HepG2 (cell line): Measurements from ENCODE around the gene NCF2. TPM values are rescaled to one million over a fixed set of nuclear protein-coding genes. Genes with fewer than 3 reads are reported as not detected.

Experiments used
- BRD4 ChIP-seq: sonication (generic); formaldehyde crosslinking; IDR thresholded peaks from 2 replicates; pipeline ENCODE4 v1.4.0; 2020; ENCODE audit warnings: missing genetic modification reagents
- DR1 ChIP-seq: sonication (generic); formaldehyde crosslinking; IDR thresholded peaks from 2 replicates; pipeline ENCODE4 v1.8.0; 2021; ENCODE audit warnings: mild to moderate bottlenecking, missing genetic modification reagents, inconsistent platforms
- GTF3A ChIP-seq: sonication (generic); formaldehyde crosslinking; conservative IDR thresholded peaks from 2 replicates; pipeline ENCODE4 v1.4.0; 2020; ENCODE audit warnings: mild to moderate bottlenecking, missing genetic modification reagents
- IKZF4 ChIP-seq: sonication (generic); formaldehyde crosslinking; IDR thresholded peaks from 2 replicates; pipeline ENCODE4 v1.5.1; 2020; ENCODE audit warnings: borderline replicate concordance, mild to moderate bottlenecking, low read depth, missing genetic modification reagents; ENCODE audit errors: not compliant biosample characterization
- JDP2 ChIP-seq: sonication (generic); formaldehyde crosslinking; IDR thresholded peaks from 2 replicates; pipeline ENCODE4 v1.8.1; 2022; ENCODE audit warnings: missing genetic modification reagents, borderline replicate concordance
- KLF6 ChIP-seq: IDR thresholded peaks from 2 replicates; pipeline ENCODE4 v1.8.0; 2016; ENCODE audit warnings: missing biosample characterization, missing genetic modification reagents
- MXI1 ChIP-seq: IDR thresholded peaks from 3 replicates; pipeline ENCODE4 v1.6.1; 2012; ENCODE audit warnings: low read depth, low read length, inconsistent platforms, borderline replicate concordance
- NPAS2 ChIP-seq: sonication (generic); formaldehyde crosslinking; IDR thresholded peaks from 2 replicates; pipeline ENCODE4 v1.8.0; 2022; ENCODE audit warnings: mild to moderate bottlenecking, missing genetic modification reagents, borderline replicate concordance
- PHF5A ChIP-seq: IDR thresholded peaks from one replicate; pipeline ENCODE4 v1.6.1; 2018; ENCODE audit warnings: low read depth, missing genetic modification reagents; ENCODE audit not compliant: unreplicated experiment
- TBL1XR1 ChIP-seq: fragments of 150-350 bp; IDR thresholded peaks from 2 replicates; pipeline ENCODE4 v1.6.1; 2014; ENCODE audit warnings: borderline replicate concordance, low read length; ENCODE audit not compliant: partially characterized antibody
- TEAD3 ChIP-seq: optimal IDR thresholded peaks from 2 replicates; pipeline ENCODE3; 2016; ENCODE audit warnings: borderline replicate concordance
- ZNF12 ChIP-seq: sonication (generic); formaldehyde crosslinking; IDR thresholded peaks from 2 replicates; pipeline ENCODE4 v1.5.0; 2020; ENCODE audit warnings: missing genetic modification reagents
- ZNF160 ChIP-seq: sonication (generic); formaldehyde crosslinking; IDR thresholded peaks from 2 replicates; pipeline ENCODE4 v1.8.0; 2022; ENCODE audit warnings: mild to moderate bottlenecking, inconsistent platforms, missing genetic modification reagents
- ZNF557 ChIP-seq: sonication (generic); formaldehyde crosslinking; IDR thresholded peaks from 2 replicates; pipeline ENCODE4 v1.4.0; 2020; ENCODE audit warnings: missing genetic modification reagents
- ZNF609 ChIP-seq: sonication (generic); formaldehyde crosslinking; IDR thresholded peaks from 2 replicates; pipeline ENCODE4 v1.4.0; 2020; ENCODE audit warnings: mild to moderate bottlenecking, missing genetic modification reagents, borderline replicate concordance
- ZNF616 ChIP-seq: sonication (generic); formaldehyde crosslinking; IDR thresholded peaks from 2 replicates; pipeline ENCODE4 v1.5.0; 2020; ENCODE audit warnings: low read depth, mild to moderate bottlenecking, missing genetic modification reagents
- ZNF768 ChIP-seq: sonication (generic); formaldehyde crosslinking; IDR thresholded peaks from 2 replicates; pipeline ENCODE4 v1.4.0; 2020; ENCODE audit warnings: missing genetic modification reagents
- ZSCAN30 ChIP-seq: sonication (generic); formaldehyde crosslinking; IDR thresholded peaks from 2 replicates; pipeline ENCODE4 v1.5.0; 2020; ENCODE audit warnings: mild to moderate bottlenecking, missing genetic modification reagents
- polyA plus RNA-seq, 8 experiments: library from polyadenylated mRNA; depleted of rRNA in 3 of 8; stranded (reverse) in 7 of 8; unstranded in 1 of 8; fragments of >200 nt; fragmentation: Illumina TruSeq in 4 of 8; extraction: Trizol in 4 of 8; gene quantifications; 2 replicates each; pipeline versions ENCODE4 v1.2.1 to v1.2.3, GENCODE V29; 2011 to 2016; ENCODE audit warnings: low read depth in 4 of 8, missing spikeins in 1 of 8, mixed read lengths in 1 of 8; ENCODE audit not compliant: insufficient read depth in 1 of 8
- total RNA-seq, 5 experiments: library from RNA; depleted of rRNA; stranded (reverse); fragments of >200 nt; fragmentation: Illumina TruSeq; extraction: Trizol; gene quantifications; 2 replicates each; pipeline ENCODE4 v1.2.3, GENCODE V29; 2016; ENCODE audit warnings: low read depth in 1 of 5
- TF ChIP-seq, protein P1 (sequence below): sonication (generic); formaldehyde crosslinking; IDR thresholded peaks from 2 replicates; pipeline ENCODE4 v1.4.0; 2020; ENCODE audit warnings: mild to moderate bottlenecking, missing genetic modification reagents

The NCF2 gene
- total and polyA plus RNA-seq, 2 of the 13 experiments (the other 11 are each of a cell fraction or from before 2014, with no cell fraction given): 0.18 to 0.46 TPM

GRCh38 chr1:183635099-183635605 is 44.9 kb upstream of the NCF2 start (continued):
- TF ChIP-seq BRD4 (CRISPR knock-in tag) (0 out of 2 replicates have a peak, but pooled peaks have one; percentile 57), GTF3A (no peak), ZNF557 (CRISPR knock-in tag) (0 out of 2 replicates have a peak, but pooled peaks have one; percentile 17), PHF5A (CRISPR knock-in tag) (no peak), NPAS2 (CRISPR knock-in tag) (no peak), TBL1XR1 (no peak), DR1 (CRISPR knock-in tag) (no peak; the same call in 1 of the 2 replicates), ZNF616 (CRISPR knock-in tag) (0 out of 2 replicates have a peak, but pooled peaks have one; percentile 61), TEAD3 (CRISPR knock-in tag) (no peak), JDP2 (no peak), MXI1 (no peak), ZNF768 (CRISPR knock-in tag) (peak; percentile 34; the same call in 1 of the 2 replicates), KLF6 (no peak; the same call in 1 of the 2 replicates), IKZF4 (no peak), ZNF160 (CRISPR knock-in tag) (peak; percentile 87; the same call in 1 of the 2 replicates), ZSCAN30 (CRISPR knock-in tag) (no peak), ZNF12 (CRISPR knock-in tag) (no peak), ZNF609 (CRISPR knock-in tag) (no peak)
- TF ChIP-seq, protein P1, sequence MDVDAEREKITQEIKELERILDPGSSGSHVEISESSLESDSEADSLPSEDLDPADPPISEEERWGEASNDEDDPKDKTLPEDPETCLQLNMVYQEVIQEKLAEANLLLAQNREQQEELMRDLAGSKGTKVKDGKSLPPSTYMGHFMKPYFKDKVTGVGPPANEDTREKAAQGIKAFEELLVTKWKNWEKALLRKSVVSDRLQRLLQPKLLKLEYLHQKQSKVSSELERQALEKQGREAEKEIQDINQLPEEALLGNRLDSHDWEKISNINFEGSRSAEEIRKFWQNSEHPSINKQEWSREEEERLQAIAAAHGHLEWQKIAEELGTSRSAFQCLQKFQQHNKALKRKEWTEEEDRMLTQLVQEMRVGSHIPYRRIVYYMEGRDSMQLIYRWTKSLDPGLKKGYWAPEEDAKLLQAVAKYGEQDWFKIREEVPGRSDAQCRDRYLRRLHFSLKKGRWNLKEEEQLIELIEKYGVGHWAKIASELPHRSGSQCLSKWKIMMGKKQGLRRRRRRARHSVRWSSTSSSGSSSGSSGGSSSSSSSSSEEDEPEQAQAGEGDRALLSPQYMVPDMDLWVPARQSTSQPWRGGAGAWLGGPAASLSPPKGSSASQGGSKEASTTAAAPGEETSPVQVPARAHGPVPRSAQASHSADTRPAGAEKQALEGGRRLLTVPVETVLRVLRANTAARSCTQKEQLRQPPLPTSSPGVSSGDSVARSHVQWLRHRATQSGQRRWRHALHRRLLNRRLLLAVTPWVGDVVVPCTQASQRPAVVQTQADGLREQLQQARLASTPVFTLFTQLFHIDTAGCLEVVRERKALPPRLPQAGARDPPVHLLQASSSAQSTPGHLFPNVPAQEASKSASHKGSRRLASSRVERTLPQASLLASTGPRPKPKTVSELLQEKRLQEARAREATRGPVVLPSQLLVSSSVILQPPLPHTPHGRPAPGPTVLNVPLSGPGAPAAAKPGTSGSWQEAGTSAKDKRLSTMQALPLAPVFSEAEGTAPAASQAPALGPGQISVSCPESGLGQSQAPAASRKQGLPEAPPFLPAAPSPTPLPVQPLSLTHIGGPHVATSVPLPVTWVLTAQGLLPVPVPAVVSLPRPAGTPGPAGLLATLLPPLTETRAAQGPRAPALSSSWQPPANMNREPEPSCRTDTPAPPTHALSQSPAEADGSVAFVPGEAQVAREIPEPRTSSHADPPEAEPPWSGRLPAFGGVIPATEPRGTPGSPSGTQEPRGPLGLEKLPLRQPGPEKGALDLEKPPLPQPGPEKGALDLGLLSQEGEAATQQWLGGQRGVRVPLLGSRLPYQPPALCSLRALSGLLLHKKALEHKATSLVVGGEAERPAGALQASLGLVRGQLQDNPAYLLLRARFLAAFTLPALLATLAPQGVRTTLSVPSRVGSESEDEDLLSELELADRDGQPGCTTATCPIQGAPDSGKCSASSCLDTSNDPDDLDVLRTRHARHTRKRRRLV (CRISPR knock-in tag): 0 out of 2 replicates have a peak, but pooled peaks have one; percentile 2
